ENCODE measurements around the gene ZNF581. TPM values are rescaled to one million over a fixed set of nuclear protein-coding genes. Genes with fewer than 3 reads are reported as not detected.
A peak's percentile ranks its signal among the peaks of the same experiment; 100 is the strongest.

The ZNF581 gene
- total RNA-seq, 1 donor from 2014 or later = 22.7 TPM

GRCh38 chr19:55687281-55688201 is 44.1 kb downstream of the ZNF581 start:
- H3K4me3 ChIP-seq = no peak overlapping the region
- intact Hi-C loops (cut with DNase I) = no loop called here
- H3K9me3 ChIP-seq = no peaks in the 10 kb centered on the region
- peaks cover 16% of the 10 kb centered on the region for H3K4me1 ChIP-seq
- DNase-seq (peak; percentile 41), ATAC-seq (no peak)
- no peak overlapping the region for H3K27ac ChIP-seq
- peaks cover 98% of the 10 kb centered on the region for H3K36me3 ChIP-seq
- TF ChIP-seq CTCF (IDR thresholded peaks at IDR 0.05) = no peak
- H3K27me3 ChIP-seq (ENCODE audit: low read depth) = no peaks in the 10 kb centered on the region

GRCh38 chr19:55688422-55689218 is 45.2 kb downstream of the ZNF581 start:
- H3K36me3 ChIP-seq = peaks cover 98% of the 10 kb centered on the region
- H3K27me3 ChIP-seq (ENCODE audit: low read depth) = no peaks in the 10 kb centered on the region
- no peak for ATAC-seq
- TF ChIP-seq CTCF (IDR thresholded peaks at IDR 0.05) = no peak
- H3K27ac ChIP-seq = no peak overlapping the region
- peak; percentile 36 for DNase-seq
- H3K4me3 ChIP-seq = no peak overlapping the region
- intact Hi-C loops (cut with DNase I) = no loop called here
- peaks cover 10% of the 10 kb centered on the region for H3K4me1 ChIP-seq
- H3K9me3 ChIP-seq = no peaks in the 10 kb centered on the region

- H3K27me3 ChIP-seq (ENCODE audit: low read depth) = no peaks in the 10 kb centered on the region
- H3K4me1 ChIP-seq = peaks cover 4% of the 10 kb centered on the region
- H3K36me3 ChIP-seq = peaks cover 100% of the 10 kb centered on the region
- H3K27ac ChIP-seq = no peak overlapping the region
- no peak overlapping the region for H3K4me3 ChIP-seq
- no peak for TF ChIP-seq CTCF (IDR thresholded peaks at IDR 0.05)
- no peak for ATAC-seq
- intact Hi-C loops (cut with DNase I) = no loop called here
- H3K9me3 ChIP-seq = no peaks in the 10 kb centered on the region
- DNase-seq = peak; percentile 33
These were observed 46.1 kb downstream of the ZNF581 start for GRCh38 chr19:55689411-55690108.

GRCh38 chr19:55690109-55690768 is 46.8 kb downstream of the ZNF581 start:
- TF ChIP-seq CTCF (IDR thresholded peaks at IDR 0.05) = no peak
- DNase-seq (peak; percentile 34), ATAC-seq (no peak)
- H3K9me3 ChIP-seq = no peaks in the 10 kb centered on the region
- no peaks in the 10 kb centered on the region for H3K27me3 ChIP-seq (ENCODE audit: low read depth)
- no peaks in the 10 kb centered on the region for H3K4me1 ChIP-seq
- intact Hi-C loops (cut with DNase I) = no loop called here
- no peak overlapping the region for H3K4me3 ChIP-seq
- H3K36me3 ChIP-seq = peaks cover 100% of the 10 kb centered on the region
- H3K27ac ChIP-seq = no peak overlapping the region

Measured in lower lobe of right lung (tissue), 2 donors.